H1 (cell line): ENCODE measurements around the gene TBC1D9B. TPM values are rescaled to one million over a fixed set of nuclear protein-coding genes. Genes with fewer than 3 reads are reported as not detected.
A peak's percentile ranks its signal among the peaks of the same experiment; 100 is the strongest.

Experiments used
- ASH2L ChIP-seq: fragments of 200-600, 300-600 bp; sonication (generic); IDR thresholded peaks from one replicate; pipeline ENCODE4 v1.7.1; 2017; ENCODE audit warnings: low read length
- BCL11A ChIP-seq, 2 experiments: IDR thresholded peaks; one replicate each; pipeline ENCODE4 v1.6.1; 2011; ENCODE audit warnings: low read depth in 2 of 2, low read length in 2 of 2, mild to moderate bottlenecking in 2 of 2
- CBX5 ChIP-seq: fragments of 300-800, 300-1000 bp; sonication (generic); IDR thresholded peaks from 2 replicates; pipeline ENCODE4 v1.7.1; 2016; ENCODE audit warnings: antibody characterized with exemption, low read length, low read depth
- CREB1 ChIP-seq: IDR thresholded peaks from 2 replicates; pipeline ENCODE4 v1.6.1; 2012; ENCODE audit warnings: inconsistent platforms
- HDAC2 ChIP-seq, 2 experiments: fragments of 300-600 bp in 1 of 2; sonication (generic) in 1 of 2; IDR thresholded peaks; 2 replicates each; pipeline ENCODE4 v1.6.1; 2011 to 2012; ENCODE audit warnings: low read depth in 2 of 2, low read length in 2 of 2, mild to moderate bottlenecking in 2 of 2, moderate library complexity in 2 of 2, borderline replicate concordance in 1 of 2, inconsistent platforms in 1 of 2
- KDM4A ChIP-seq: IDR thresholded peaks from one replicate; pipeline ENCODE4 v1.7.1; 2012; ENCODE audit warnings: low read depth, mild to moderate bottlenecking, moderate library complexity, low read length, inconsistent platforms; ENCODE audit not compliant: severe bottlenecking
- SP2 ChIP-seq: IDR thresholded peaks from 2 replicates; pipeline ENCODE4 v1.6.1; 2012; ENCODE audit warnings: mild to moderate bottlenecking, low read length, inconsistent platforms
- polyA plus RNA-seq, 7 experiments: library from polyadenylated mRNA; depleted of rRNA in 3 of 7; stranded (reverse) in 5 of 7; unstranded in 2 of 7; fragments of >200 nt in 5 of 7; fragments of 200-250 nt in 2 of 7; gene quantifications; 1 replicate in 5 of 7; 2 replicates in 1 of 7; 4 replicates in 1 of 7; pipeline versions ENCODE4 v1.2.1 to v1.2.3, GENCODE V29; 2011 to 2013; ENCODE audit warnings: missing spikeins in 2 of 7, mixed read lengths in 2 of 7
- total RNA-seq: library from RNA; stranded (reverse); fragmentation: NEBNext Ultra II Directional; extraction: Animal tissue kit (Norgen Biotek cat#: 25700); gene quantifications from 2 replicates; pipeline ENCODE4 v1.2.1, GENCODE V29; 2021
- TF ChIP-seq, protein P1 (sequence below), 3 experiments: IDR thresholded peaks; 1 replicate in 2 of 3; 2 replicates in 1 of 3; pipeline versions ENCODE4 v1.5.1 to v1.6.1; 2011; ENCODE audit warnings: low read length in 3 of 3, mild to moderate bottlenecking in 3 of 3, inconsistent platforms in 2 of 3, low read depth in 1 of 3, moderate library complexity in 1 of 3; ENCODE audit not compliant: insufficient read depth in 1 of 3; ENCODE audit errors: control extremely low read depth in 1 of 3

The TBC1D9B gene
- total and polyA plus RNA-seq, 2 of the 8 experiments (the other 6 are each of a cell fraction or from before 2014, with no cell fraction given) = 33.6 to 57.1 TPM

DNA sequence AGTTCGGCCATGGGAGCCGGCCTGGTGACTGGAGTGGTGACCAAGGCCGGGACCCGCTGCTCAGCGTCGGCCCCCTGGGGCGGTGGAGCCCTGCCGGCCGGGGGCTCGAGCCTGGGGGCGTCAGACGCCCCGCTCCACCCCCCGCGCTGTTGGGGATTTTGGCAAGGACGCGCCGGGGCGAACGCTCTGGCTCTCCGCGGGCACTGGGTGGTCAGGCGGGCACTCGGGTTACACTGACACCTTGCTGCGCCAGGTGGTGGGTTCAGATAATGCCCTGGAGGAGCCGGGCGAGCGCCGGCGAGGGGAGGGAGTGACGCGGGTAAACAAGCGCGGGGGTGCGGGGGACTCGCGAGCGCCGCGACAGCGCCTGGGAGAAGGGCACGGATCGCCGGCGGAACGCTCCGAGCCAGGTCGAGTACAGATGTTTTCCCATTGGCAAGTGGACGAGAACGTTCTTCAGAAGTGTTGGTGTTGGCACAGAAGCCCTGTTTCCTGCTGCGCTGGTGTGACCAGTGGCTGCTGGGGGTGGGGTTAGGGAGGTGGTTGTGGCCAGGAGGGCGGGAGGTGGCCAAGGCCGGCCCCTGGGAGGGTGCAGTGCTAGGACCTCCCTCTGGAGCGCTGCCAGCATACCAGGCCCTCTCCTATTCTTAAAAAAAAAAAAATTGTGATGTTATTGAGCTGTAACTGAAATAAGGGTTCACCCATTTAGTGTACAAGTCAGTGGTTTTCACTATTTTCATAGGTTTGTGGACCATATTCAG is 86.2 kb downstream of the TBC1D9B start (continued):
- TF ChIP-seq, protein P1, sequence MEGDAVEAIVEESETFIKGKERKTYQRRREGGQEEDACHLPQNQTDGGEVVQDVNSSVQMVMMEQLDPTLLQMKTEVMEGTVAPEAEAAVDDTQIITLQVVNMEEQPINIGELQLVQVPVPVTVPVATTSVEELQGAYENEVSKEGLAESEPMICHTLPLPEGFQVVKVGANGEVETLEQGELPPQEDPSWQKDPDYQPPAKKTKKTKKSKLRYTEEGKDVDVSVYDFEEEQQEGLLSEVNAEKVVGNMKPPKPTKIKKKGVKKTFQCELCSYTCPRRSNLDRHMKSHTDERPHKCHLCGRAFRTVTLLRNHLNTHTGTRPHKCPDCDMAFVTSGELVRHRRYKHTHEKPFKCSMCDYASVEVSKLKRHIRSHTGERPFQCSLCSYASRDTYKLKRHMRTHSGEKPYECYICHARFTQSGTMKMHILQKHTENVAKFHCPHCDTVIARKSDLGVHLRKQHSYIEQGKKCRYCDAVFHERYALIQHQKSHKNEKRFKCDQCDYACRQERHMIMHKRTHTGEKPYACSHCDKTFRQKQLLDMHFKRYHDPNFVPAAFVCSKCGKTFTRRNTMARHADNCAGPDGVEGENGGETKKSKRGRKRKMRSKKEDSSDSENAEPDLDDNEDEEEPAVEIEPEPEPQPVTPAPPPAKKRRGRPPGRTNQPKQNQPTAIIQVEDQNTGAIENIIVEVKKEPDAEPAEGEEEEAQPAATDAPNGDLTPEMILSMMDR (IDR thresholded peaks at IDR 0.05; ENCODE audit: control extremely low read depth in 1 of 3, insufficient read depth in 1 of 3, low read depth in 1 of 3, low read length in 3 of 3) = 0 out of 4 replicates have a peak, but pooled peaks of 1 of the 3 experiments have one; percentile 11
- TF ChIP-seq KDM4A (peak; percentile 40), BCL11A (IDR thresholded peaks at IDR 0.05; ENCODE audit: low read depth in 2 of 2, low read length in 2 of 2) (no peak), SP2 (no peak), HDAC2 (IDR thresholded peaks at IDR 0.05; ENCODE audit: borderline replicate concordance in 1 of 2, low read depth in 2 of 2, low read length in 2 of 2) (peak in 1 of 2 experiments; percentile 27; a peak in 1 of 4 replicates), ASH2L (peak; percentile 23), CREB1 (peak; percentile 48; the same call in 1 of the 2 replicates), CBX5 (no peak)
